ENCODE data around the gene NTM.

Gene NTM

GRCh38 chr11:131837562-131837961 lies 467.1 kb downstream of the NTM start:
- no peak overlapping the region for H3K4me3 ChIP-seq (ENCODE audit: low read depth, low read length)
- TF ChIP-seq CTCF (IDR thresholded peaks at IDR 0.05; ENCODE audit: borderline replicate concordance, insufficient read depth, low read depth, low read length): no peak

GRCh38 chr11:131838016-131838415 lies 467.6 kb downstream of the NTM start:
- no peak for TF ChIP-seq CTCF (IDR thresholded peaks at IDR 0.05; ENCODE audit: borderline replicate concordance, insufficient read depth, low read depth, low read length)
- H3K4me3 ChIP-seq (ENCODE audit: low read depth, low read length): no peak overlapping the region

GRCh38 chr11:131839326-131839725 lies 468.9 kb downstream of the NTM start:
- TF ChIP-seq CTCF (IDR thresholded peaks at IDR 0.05; ENCODE audit: borderline replicate concordance, insufficient read depth, low read depth, low read length): no peak
- H3K4me3 ChIP-seq (ENCODE audit: low read depth, low read length): no peak overlapping the region

GRCh38 chr11:131840545-131840944 lies 470.1 kb downstream of the NTM start:
- no peak overlapping the region for H3K4me3 ChIP-seq (ENCODE audit: low read depth, low read length)
- no peak for TF ChIP-seq CTCF (IDR thresholded peaks at IDR 0.05; ENCODE audit: borderline replicate concordance, insufficient read depth, low read depth, low read length)

- H3K4me3 ChIP-seq (ENCODE audit: low read depth, low read length): no peak overlapping the region
- no peak for TF ChIP-seq CTCF (IDR thresholded peaks at IDR 0.05; ENCODE audit: borderline replicate concordance, insufficient read depth, low read depth, low read length)
Measured at GRCh38 chr11:131841028-131841427, 470.6 kb downstream of the NTM start.

- H3K4me3 ChIP-seq (ENCODE audit: low read depth, low read length): no peak overlapping the region
- TF ChIP-seq CTCF (IDR thresholded peaks at IDR 0.05; ENCODE audit: borderline replicate concordance, insufficient read depth, low read depth, low read length): no peak
Measured at GRCh38 chr11:131841925-131842635, 471.7 kb downstream of the NTM start.

- no peak for TF ChIP-seq CTCF (IDR thresholded peaks at IDR 0.05; ENCODE audit: borderline replicate concordance, insufficient read depth, low read depth, low read length)
- no peak overlapping the region for H3K4me3 ChIP-seq (ENCODE audit: low read depth, low read length)
Measured at GRCh38 chr11:131845255-131845654, 474.8 kb downstream of the NTM start.

Data from GM12875 (cell line).